Common myeloid progenitor, CD34-positive (primary cell): ENCODE measurements around the gene PDE11A.
"Not testable (repeated sequence)": the region's sequence is repeated elsewhere in the genome, so short reads cannot be mapped to it uniquely, and the experiment has no call there.

Experiments
- CTCF ChIA-PET: fragments of 350-600 bp; sonication (Branson Sonifier 250); formaldehyde crosslinking; loops from one replicate; lab custom pipeline; 2021; ENCODE audit warnings: antibody characterized with exemption; lab: Charles Lee
- POLR2A ChIA-PET: fragments of 350-600 bp; sonication (Branson Sonifier 250); formaldehyde crosslinking; loops from one replicate; lab custom pipeline; 2021; ENCODE audit warnings: antibody characterized with exemption; lab: Charles Lee
- DNase-seq, 3 donors: peaks; one replicate each; pipeline versions ENCODE4 v3.0.0 to v3.0.0-alpha.2; 2013
- H3K27ac ChIP-seq, 2 experiments: 1 replicate in 1 of 2; 2 replicates in 1 of 2; pipeline ENCODE4 v1.7.0; 2013; ENCODE audit warnings: inconsistent platforms in 2 of 2, low read length in 2 of 2, mild to moderate bottlenecking in 2 of 2, low read depth in 1 of 2, moderate library complexity in 1 of 2; ENCODE audit not compliant: severe bottlenecking in 2 of 2, insufficient read depth in 1 of 2, poor library complexity in 1 of 2
- H3K27me3 ChIP-seq, 5 experiments: replicated peaks in 2 of 5; 1 replicate in 3 of 5; 2 replicates in 2 of 5; pipeline versions ENCODE4 v1.6.1 to v1.7.0; 2013; ENCODE audit warnings: low read length in 4 of 5, mild to moderate bottlenecking in 2 of 5, moderate library complexity in 2 of 5, inconsistent platforms in 1 of 5; ENCODE audit not compliant: insufficient read depth in 5 of 5, control insufficient read depth in 4 of 5
- H3K36me3 ChIP-seq, 4 experiments: 1 replicate in 2 of 4; 2 replicates in 2 of 4; pipeline versions ENCODE4 v1.6.1 to v1.7.0; 2013; ENCODE audit warnings: low read length in 3 of 4, control low read depth in 1 of 4, mild to moderate bottlenecking in 1 of 4; ENCODE audit not compliant: control insufficient read depth in 4 of 4, insufficient read depth in 4 of 4
- H3K4me1 ChIP-seq, 4 experiments: 1 replicate in 3 of 4; 2 replicates in 1 of 4; pipeline versions ENCODE4 v1.6.1 to v1.7.1; 2013; ENCODE audit warnings: low read length in 3 of 4, mild to moderate bottlenecking in 3 of 4, control low read depth in 1 of 4, inconsistent platforms in 1 of 4, moderate library complexity in 1 of 4; ENCODE audit not compliant: control insufficient read depth in 4 of 4, insufficient read depth in 4 of 4; ENCODE audit errors: control extremely low read depth in 1 of 4
- H3K4me3 ChIP-seq, 7 experiments: 1 replicate in 4 of 7; 2 replicates in 3 of 7; pipeline versions ENCODE4 v1.5.1 to v1.7.0; 2013; ENCODE audit warnings: mild to moderate bottlenecking in 7 of 7, low read length in 6 of 7, moderate library complexity in 6 of 7, inconsistent platforms in 2 of 7, low read depth in 2 of 7, control low read depth in 1 of 7; ENCODE audit not compliant: insufficient read depth in 4 of 7, control insufficient read depth in 1 of 7; ENCODE audit errors: extremely low read depth in 1 of 7
- H3K9me3 ChIP-seq, 5 experiments: 1 replicate in 4 of 5; 2 replicates in 1 of 5; pipeline versions ENCODE4 v1.6.1 to v1.7.1; 2013; ENCODE audit warnings: low read length in 4 of 5, mild to moderate bottlenecking in 2 of 5, inconsistent platforms in 1 of 5, low read depth in 1 of 5, moderate library complexity in 1 of 5; ENCODE audit not compliant: control insufficient read depth in 4 of 5, insufficient read depth in 2 of 5; ENCODE audit errors: control extremely low read depth in 1 of 5
- WGBS: methylation state at CpG from one replicate; pipeline ENCODE4 v1.1.5; 2013; ENCODE audit not compliant: insufficient coverage; 5-methylcytosine and 5-hydroxymethylcytosine counted together

PDE11A gene

GRCh38 chr2:178047391-178047790 is 25.2 kb downstream of the PDE11A start:
- no peak for DNase-seq
- Histone ChIP-seq H3K4me3 (no peak overlapping the region), H3K27me3 (no peaks in the 10 kb centered on the region), H3K27ac (no peak overlapping the region), H3K4me1 (no peaks in the 10 kb centered on the region), H3K9me3 (no peaks in the 10 kb centered on the region), H3K36me3 (no peaks in the 10 kb centered on the region)
- CTCF ChIA-PET = no interaction called here
- POLR2A ChIA-PET = no interaction called here
- 100% methylated on average over 1 of the region's 2 CpGs for WGBS

GRCh38 chr2:178044836-178045235 is 27.7 kb downstream of the PDE11A start:
- H3K27ac ChIP-seq = no peak overlapping the region
- no peak overlapping the region for H3K4me3 ChIP-seq
- WGBS = no CpG with 5 or more reads among the region's 1 CpG
- H3K27me3 ChIP-seq = no peaks in the 10 kb centered on the region
- CTCF ChIA-PET = interaction anchor here (1.2 kb wide), 1 partner anchor 13 kb away, joined by 3 read pairs; no protein-coding TSS in a partner anchor
- H3K4me1 ChIP-seq = no peaks in the 10 kb centered on the region
- POLR2A ChIA-PET = no interaction called here
- no peaks in the 10 kb centered on the region for H3K36me3 ChIP-seq
- no peaks in the 10 kb centered on the region for H3K9me3 ChIP-seq
- DNase-seq = no peak

- no CpG with 5 or more reads among the region's 1 CpG for WGBS
- Histone ChIP-seq H3K27ac (no peak overlapping the region), H3K4me1 (no peaks in the 10 kb centered on the region), H3K36me3 (no peaks in the 10 kb centered on the region), H3K27me3 (no peaks in the 10 kb centered on the region), H3K9me3 (no peaks in the 10 kb centered on the region), H3K4me3 (no peak overlapping the region)
- ChIA-PET CTCF (interaction anchor here (1.0 kb wide), 1 partner anchor 12 kb away, joined by 3 read pairs; no protein-coding TSS in a partner anchor), POLR2A (no interaction called here)
- DNase-seq = no peak
These were observed 29.3 kb downstream of the PDE11A start for GRCh38 chr2:178043266-178043665.

- CTCF ChIA-PET, H3K27ac ChIP-seq, H3K4me1 ChIP-seq, POLR2A ChIA-PET, H3K4me3 ChIP-seq, DNase-seq, H3K9me3 ChIP-seq, H3K27me3 ChIP-seq, H3K36me3 ChIP-seq: not testable (repeated sequence)
These were observed 39.0 kb downstream of the PDE11A start for GRCh38 chr2:178033583-178033982.

- POLR2A ChIA-PET = no interaction called here
- H3K27me3 ChIP-seq = no peaks in the 10 kb centered on the region
- WGBS = no CpG with 5 or more reads among the region's 1 CpG
These were observed 43.2 kb downstream of the PDE11A start for GRCh38 chr2:178029342-178029741.

GRCh38 chr2:178025551-178026185 is 46.9 kb downstream of the PDE11A start:
- Histone ChIP-seq H3K4me3 (no peak overlapping the region), H3K9me3 (no peaks in the 10 kb centered on the region), H3K27me3 (no peaks in the 10 kb centered on the region), H3K27ac (no peak overlapping the region), H3K36me3 (no peaks in the 10 kb centered on the region), H3K4me1 (no peaks in the 10 kb centered on the region)
- ChIA-PET CTCF (no interaction called here), POLR2A (no interaction called here)
- no CpG with 5 or more reads among the region's 4 CpGs for WGBS
- DNase-seq = no peak

More at GRCh38 chr2:178029342-178029741, 43.2 kb downstream of the PDE11A start:
- H3K36me3 ChIP-seq = no peaks in the 10 kb centered on the region
- CTCF ChIA-PET = no interaction called here
- H3K4me3 ChIP-seq = no peak overlapping the region
- DNase-seq = no peak
- H3K4me1 ChIP-seq = no peaks in the 10 kb centered on the region
- peaks cover 0 to 3% (median 0%) of the 10 kb centered on the region in 5 experiments for H3K9me3 ChIP-seq
- H3K27ac ChIP-seq = no peak overlapping the region

GRCh38 chr2:178018141-178018540 is 54.4 kb downstream of the PDE11A start:
- H3K27me3 ChIP-seq = no peaks in the 10 kb centered on the region
- WGBS = 94% methylated on average over 6 of the region's 7 CpGs
- CTCF ChIA-PET = interaction anchor here (0.6 to 1.4 kb wide), 2 partner anchors 24 to 30 kb away, joined by 3 read pairs; no protein-coding TSS in a partner anchor
- no peaks in the 10 kb centered on the region for H3K9me3 ChIP-seq
- H3K27ac ChIP-seq = no peak overlapping the region
- DNase-seq = no peak
- H3K36me3 ChIP-seq = no peaks in the 10 kb centered on the region
- POLR2A ChIA-PET = no interaction called here
- H3K4me1 ChIP-seq = no peaks in the 10 kb centered on the region
- no peak overlapping the region for H3K4me3 ChIP-seq
